GM19035 (cell line): Measurements from ENCODE around the gene MTG2.

Experiments
- ATAC-seq: cut with Tn5 transposase; IDR thresholded peaks from one replicate; pipeline ENCODE4 v1.9.1; 2021; ENCODE audit not compliant: unreplicated experiment

The MTG2 gene

DNA sequence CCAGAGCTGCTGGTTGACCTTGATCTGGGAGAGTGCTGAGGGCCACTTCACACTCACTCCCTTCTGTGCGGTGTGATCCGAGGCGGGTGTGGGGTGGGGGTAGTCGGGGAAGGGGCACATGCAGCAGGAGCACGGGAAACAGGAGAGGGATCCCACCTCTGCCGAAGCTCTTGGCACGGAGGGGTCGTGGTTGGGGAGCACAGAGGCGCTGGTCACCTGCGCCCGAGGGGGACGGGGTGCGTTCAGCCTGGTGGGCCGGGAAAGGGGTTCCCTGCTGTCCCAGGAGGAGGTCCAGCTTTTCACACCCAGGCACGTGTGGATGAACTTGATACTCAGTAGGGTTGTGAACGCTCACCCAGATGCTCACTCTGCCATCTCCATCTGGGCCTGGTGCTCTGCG, 22.0 kb upstream of the MTG2 start:
- ATAC-seq: no peak

DNA sequence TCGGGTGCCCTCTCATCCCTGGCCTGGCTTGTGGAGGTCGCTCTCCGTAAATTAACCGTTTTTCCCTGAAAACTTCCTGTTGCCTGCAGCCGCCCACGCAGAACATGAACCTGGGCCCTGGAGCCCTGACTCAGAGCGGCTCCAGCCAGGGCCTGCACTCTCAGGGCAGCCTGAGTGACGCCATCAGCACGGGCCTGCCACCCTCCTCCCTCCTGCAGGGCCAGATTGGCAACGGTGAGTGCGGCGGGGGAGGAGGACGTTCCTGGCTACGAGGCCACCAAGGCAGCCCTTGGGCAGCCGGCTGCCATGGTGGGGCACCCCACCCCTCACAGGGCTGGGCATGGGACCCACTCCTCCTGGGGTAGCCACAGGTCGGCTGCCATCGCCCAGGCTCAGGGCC, 21.5 kb upstream of the MTG2 start:
- no peak for ATAC-seq

DNA sequence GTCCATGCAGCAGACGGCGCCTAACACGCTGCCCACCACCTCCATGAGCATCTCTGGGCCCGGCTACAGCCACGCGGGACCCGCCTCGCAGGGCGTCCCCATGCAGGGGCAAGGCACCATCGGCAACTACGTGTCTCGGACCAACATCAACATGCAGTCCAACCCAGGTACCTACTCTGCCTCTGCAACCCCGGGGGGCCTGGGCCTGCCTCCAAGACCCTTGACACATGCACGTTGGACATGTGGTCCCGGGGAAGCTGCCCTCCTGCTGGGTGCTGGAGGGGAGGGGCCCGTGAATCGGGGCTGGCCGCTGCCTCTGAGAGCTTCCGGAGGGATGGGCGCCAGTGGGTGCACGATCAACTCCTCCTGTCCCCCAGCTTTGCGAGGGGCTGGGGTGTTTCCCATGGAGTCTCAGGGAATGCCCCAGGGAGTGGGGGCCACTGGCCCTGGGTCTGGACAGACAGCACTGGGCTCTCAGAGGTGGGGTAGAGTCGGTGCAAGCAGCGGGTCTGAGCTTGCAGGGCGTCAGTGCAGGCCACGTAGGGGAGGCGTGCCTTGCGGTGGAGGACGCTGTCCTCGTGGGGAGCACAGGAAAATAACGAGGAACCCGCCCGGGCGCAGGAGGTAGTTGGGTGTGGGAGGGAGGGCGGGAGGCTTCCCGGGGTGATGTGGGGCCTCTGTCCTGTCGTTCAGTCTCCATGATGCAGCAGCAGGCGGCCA, 19.9 kb upstream of the MTG2 start:
- no peak for ATAC-seq

DNA sequence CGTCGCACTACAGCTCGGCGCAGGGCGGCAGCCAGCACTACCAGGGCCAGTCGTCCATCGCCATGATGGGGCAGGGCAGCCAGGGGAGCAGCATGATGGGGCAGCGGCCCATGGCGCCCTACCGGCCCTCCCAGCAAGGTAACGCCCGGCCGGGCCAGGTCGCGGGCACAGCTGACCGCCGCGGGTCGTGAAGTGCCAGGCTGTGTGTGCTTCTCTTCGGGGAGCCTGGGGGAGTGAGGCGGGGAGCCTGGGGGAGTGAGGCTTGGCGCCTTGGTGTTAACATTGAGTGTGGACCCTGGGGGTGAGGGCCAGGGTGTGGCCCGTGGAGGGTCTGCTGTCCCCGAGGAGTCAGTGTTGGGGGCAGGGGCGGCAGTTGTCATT, 19.4 kb upstream of the MTG2 start:
- ATAC-seq: no peak

DNA sequence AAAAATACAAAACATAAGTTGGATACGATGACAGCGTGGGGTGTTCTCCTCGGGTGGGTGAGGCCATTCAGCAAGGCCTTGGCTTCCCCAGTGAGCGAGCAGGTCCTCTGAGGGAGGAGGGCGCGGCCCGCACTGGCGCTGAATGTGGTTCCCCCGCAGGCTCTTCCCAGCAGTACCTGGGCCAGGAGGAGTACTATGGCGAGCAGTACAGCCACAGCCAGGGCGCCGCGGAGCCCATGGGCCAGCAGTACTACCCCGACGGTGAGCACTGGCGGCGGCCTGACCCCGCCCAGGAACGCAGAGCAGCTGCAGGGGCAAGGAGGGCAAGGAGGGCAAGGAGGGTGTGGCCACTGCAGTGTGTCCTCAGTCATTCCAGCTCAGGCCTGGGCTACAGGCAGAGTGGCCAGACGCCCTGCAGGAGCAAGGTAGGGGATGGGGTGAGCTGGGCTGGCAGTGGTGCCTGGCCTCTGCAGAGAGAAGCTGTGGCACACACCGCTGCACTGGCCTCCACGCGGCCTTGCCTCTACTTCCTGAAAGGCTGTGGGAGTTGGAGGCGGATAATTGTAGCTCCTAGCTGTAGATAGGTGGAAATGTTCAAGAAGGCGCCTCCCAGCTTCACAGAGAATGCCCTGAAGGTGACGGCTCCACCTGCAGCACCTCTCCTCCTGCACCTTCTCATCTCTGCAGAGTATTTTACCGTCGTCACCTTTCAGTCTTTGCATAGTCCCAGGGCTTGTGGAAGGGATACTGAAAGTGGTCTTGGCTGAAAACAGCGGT, 18.7 kb upstream of the MTG2 start:
- no peak for ATAC-seq

DNA sequence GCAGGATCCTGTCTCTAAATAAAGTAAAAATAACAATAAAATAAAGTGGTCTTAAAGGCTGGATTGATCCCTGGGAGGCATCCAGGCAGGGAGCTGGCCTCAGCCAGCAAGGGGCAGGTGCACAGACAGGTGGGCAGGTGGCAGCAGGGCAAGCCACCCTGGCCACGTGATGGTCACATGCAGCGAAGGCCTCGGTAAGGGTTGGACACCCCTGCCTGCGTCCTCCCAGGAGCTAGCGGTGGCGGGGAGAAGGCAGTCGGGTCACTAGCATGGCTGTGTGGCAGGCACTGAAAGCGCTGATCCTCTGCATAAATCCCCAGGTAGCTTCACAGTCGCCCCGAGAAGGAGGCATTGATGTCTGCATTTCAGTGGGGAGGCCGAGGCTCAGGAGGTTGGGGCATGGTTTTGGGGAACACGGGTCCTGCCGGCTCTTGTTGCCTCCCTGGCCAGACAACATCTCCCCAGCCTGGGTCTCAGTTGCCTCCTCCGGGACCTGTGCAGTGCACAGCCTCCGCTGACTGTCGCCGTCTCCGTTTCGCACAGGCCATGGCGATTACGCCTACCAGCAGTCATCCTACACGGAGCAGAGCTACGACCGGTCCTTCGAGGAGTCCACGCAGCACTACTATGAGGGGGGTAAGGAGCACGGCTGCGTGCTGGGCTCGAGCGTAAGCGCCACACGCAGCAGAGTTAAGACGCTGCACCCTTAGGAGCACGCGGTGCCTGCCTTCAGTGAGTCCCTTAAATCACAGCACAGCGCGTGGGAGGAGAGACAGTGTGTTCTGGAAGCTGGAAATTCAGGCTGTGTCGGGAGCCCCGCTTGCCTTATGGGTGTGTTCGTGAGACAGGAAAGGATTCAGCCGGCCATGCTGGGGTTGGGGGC, 17.7 kb upstream of the MTG2 start:
- ATAC-seq: no peak

GRCh38 chr20:62165762-62166399, 16.9 kb upstream of the MTG2 start:
- ATAC-seq: no peak

GRCh38 chr20:62167474-62167873, 15.4 kb upstream of the MTG2 start:
- no peak for ATAC-seq

DNA sequence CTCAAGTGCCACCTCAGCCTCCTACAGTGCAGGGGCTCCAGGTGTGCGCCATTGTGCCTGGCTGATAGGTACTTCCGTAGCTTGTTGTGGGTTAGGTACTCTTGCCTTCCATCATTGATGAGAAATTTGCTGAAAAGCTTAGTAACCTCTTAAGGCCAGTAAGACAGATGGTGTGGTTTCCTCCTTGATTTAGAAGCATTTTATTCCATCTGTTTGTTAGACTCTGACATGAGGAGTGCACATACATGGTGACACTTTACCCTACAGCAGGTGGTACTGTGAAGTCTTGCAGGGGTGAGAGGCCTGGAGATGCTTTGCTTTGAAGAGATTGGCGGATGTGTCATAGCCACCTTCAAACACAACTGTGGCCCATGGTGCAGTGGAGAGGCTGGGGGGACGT, 14.8 kb upstream of the MTG2 start:
- ATAC-seq: no peak

- ATAC-seq: no peak
Measured at GRCh38 chr20:62168890-62169435, 13.9 kb upstream of the MTG2 start.

- ATAC-seq: no peak
Measured at GRCh38 chr20:62170536-62170935, 12.3 kb upstream of the MTG2 start.

- ATAC-seq: no peak
Measured at GRCh38 chr20:62171245-62171644, 11.6 kb upstream of the MTG2 start.

- ATAC-seq: no peak
Measured at GRCh38 chr20:62172666-62173065, 10.2 kb upstream of the MTG2 start.

GRCh38 chr20:62174021-62174804, 8.6 kb upstream of the MTG2 start:
- no peak for ATAC-seq

GRCh38 chr20:62174870-62175624, 7.8 kb upstream of the MTG2 start:
- no peak for ATAC-seq

DNA sequence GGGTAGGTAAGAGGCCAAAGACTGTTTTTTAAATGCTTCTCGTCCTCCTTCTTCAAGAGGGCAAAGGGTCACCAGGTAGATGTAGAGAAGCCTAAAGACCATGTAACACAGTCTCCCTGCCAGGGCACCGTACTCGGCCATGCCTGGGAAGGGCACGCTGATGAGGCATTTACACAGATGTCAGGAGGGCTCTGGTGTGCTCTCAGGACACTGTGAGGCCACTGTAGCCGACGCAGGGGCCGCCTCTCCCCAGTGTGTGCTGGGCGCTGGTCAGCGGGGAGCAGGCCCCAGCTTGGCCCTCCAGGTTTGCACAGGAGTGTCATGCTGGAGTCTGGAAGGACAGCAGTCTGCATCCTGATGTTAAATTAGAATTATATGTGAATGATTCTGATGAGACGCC, 7.1 kb upstream of the MTG2 start:
- no peak for ATAC-seq

DNA sequence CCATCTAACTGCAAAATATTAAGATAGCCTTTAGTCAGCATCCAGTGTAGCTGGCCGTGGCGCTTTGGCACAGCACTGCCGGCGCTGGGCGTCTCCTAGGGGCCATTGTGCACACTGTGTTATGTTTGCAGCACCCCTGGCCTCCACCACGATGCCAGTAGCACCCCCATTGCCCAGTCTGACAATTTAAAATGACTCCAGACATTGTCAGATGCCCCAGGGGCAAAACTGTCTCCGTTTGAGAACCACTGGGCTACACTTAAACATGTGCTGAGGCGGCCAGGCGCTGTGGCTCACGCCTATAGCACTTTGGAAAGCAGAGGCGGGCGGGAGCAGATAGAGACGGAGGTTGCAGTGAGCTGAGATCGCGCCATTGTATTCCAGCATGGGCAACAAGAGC, 6.0 kb upstream of the MTG2 start:
- no peak for ATAC-seq

DNA sequence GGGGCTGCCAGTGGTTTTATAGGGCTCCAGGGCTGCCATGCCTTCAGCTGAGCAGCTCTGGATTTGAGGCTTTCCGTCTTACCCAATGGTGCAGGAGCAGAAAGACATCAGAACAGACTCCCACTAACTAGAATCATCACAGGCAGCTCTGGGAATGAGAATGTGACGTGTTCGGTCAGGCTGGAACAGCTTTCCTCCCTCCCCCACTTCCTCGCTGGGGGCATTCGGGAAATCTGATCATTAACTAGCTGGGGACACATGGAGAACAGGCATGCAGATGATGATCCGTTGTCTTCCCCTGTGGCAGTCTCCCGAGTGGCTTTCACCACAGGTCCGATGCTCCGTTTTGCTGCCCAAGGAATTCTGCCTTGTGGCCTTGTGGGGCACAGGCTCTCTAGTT, 5.5 kb upstream of the MTG2 start:
- no peak for ATAC-seq
